Thoracic aorta (tissue), 2 donors: ENCODE data around the gene TPSD1. TPM values are rescaled to one million over a fixed set of nuclear protein-coding genes. Genes with fewer than 3 reads are reported as not detected.

Experiments
- ATAC-seq: fragments of 150-250 bp; one replicate; pipeline ENCODE4 v1.8.0; 2017; ENCODE audit warnings: low read depth; ENCODE audit not compliant: insufficient number of reproducible peaks, low FRiP score
- DNase-seq: peaks from one replicate; pipeline ENCODE4 v3.0.0-alpha.2; 2020; ENCODE audit warnings: low spot score
- H3K27ac ChIP-seq, 2 donors: fragments of 200-600 bp; sonication (generic); 1 replicate in 1 of 2; 2 replicates in 1 of 2; pipeline ENCODE4 v1.5.1; 2016; ENCODE audit warnings: mild to moderate bottlenecking in 2 of 2, moderate library complexity in 2 of 2
- H3K27me3 ChIP-seq: fragments of 200-600 bp; sonication (generic); replicated peaks from 2 replicates; pipeline ENCODE4 v1.6.0; 2016; ENCODE audit warnings: mild to moderate bottlenecking; ENCODE audit not compliant: insufficient read depth
- H3K36me3 ChIP-seq: fragments of 200-600 bp; sonication (generic); one replicate; pipeline ENCODE4 v1.5.1; 2016
- H3K4me1 ChIP-seq, 2 donors: fragments of 200-600 bp; sonication (generic); 1 replicate in 1 of 2; 2 replicates in 1 of 2; pipeline versions ENCODE4 v1.5.1 to v1.6.0; 2016; ENCODE audit warnings: low read depth in 2 of 2, mild to moderate bottlenecking in 1 of 2; ENCODE audit not compliant: control insufficient read depth in 1 of 2
- H3K4me3 ChIP-seq: fragments of 200-600 bp; sonication (generic); 2 replicates; pipeline ENCODE4 v1.5.1; 2016; ENCODE audit warnings: mild to moderate bottlenecking
- H3K9me3 ChIP-seq: fragments of 200-600 bp; sonication (generic); 2 replicates; pipeline ENCODE4 v1.5.1; 2016
- total RNA-seq, 2 donors: library from RNA; depleted of rRNA; stranded (reverse); fragments of >200 nt; gene quantifications; one replicate each; pipeline versions ENCODE4 v1.1.0 to v1.2.3, GENCODE V29; 2016
- TF ChIP-seq, protein P1 (sequence below): fragments of 200-600 bp; sonication (generic); IDR thresholded peaks from one replicate; pipeline ENCODE4 v1.5.1; 2019; ENCODE audit warnings: antibody characterized with exemption

TPSD1 gene
- total RNA-seq, 2 donors from 2014 or later = 3.1 TPM; not detected in 1

DNA sequence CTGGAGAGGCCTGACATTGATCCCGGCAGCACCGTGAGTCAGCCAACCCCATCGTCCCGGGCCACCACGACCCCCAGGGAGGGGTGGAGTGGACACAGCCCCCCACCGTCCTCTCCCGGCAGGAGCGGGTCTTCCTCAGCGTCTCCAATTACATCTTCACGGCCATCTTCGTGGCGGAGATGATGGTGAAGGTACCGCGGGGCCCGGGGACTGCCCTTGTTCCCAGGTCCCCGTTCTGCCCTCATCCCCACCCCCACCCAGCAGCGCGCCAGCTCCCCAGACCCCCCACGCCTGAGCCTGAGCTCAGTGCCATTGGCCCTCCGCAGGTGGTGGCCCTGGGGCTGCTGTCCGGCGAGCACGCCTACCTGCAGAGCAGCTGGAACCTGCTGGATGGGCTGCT, 45.4 kb upstream of the TPSD1 start:
- no peaks in the 10 kb centered on the region for H3K9me3 ChIP-seq
- no peaks in the 10 kb centered on the region for H3K4me1 ChIP-seq
- no peaks in the 10 kb centered on the region for H3K36me3 ChIP-seq
- TF ChIP-seq, protein P1, sequence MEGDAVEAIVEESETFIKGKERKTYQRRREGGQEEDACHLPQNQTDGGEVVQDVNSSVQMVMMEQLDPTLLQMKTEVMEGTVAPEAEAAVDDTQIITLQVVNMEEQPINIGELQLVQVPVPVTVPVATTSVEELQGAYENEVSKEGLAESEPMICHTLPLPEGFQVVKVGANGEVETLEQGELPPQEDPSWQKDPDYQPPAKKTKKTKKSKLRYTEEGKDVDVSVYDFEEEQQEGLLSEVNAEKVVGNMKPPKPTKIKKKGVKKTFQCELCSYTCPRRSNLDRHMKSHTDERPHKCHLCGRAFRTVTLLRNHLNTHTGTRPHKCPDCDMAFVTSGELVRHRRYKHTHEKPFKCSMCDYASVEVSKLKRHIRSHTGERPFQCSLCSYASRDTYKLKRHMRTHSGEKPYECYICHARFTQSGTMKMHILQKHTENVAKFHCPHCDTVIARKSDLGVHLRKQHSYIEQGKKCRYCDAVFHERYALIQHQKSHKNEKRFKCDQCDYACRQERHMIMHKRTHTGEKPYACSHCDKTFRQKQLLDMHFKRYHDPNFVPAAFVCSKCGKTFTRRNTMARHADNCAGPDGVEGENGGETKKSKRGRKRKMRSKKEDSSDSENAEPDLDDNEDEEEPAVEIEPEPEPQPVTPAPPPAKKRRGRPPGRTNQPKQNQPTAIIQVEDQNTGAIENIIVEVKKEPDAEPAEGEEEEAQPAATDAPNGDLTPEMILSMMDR = no peak
- H3K27ac ChIP-seq = no peak overlapping the region
- no peak for ATAC-seq
- no peaks in the 10 kb centered on the region for H3K27me3 ChIP-seq
- no peak overlapping the region for H3K4me3 ChIP-seq
- no peak for DNase-seq

DNA sequence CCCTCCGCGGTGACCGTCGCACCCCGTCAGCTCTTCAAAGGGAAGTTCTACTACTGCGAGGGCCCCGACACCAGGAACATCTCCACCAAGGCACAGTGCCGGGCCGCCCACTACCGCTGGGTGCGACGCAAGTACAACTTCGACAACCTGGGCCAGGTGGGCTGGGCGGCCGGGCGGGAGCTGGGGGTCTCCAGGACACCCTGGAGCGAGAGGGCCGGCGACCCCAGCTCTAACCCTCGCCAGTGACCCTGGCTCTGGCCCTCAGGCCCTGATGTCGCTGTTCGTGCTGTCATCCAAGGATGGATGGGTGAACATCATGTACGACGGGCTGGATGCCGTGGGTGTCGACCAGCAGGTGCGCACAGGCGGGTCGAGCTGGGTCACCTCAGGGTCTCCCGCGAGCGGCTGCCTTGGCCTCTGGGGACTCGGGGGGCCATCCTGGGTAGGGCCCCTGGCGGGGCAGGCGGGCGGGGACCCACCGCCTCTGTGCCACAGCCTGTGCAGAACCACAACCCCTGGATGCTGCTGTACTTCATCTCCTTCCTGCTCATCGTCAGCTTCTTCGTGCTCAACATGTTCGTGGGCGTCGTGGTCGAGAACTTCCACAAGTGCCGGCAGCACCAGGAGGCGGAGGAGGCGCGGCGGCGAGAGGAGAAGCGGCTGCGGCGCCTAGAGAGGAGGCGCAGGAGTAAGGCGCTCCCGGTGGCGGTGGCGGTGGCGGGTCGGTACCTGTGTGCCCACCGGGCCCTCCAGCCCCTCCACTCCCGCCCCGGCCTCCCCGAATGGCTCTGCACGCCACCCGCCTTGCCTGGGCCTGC, 44.2 kb upstream of the TPSD1 start:
- Histone ChIP-seq H3K36me3 (no peaks in the 10 kb centered on the region), H3K4me1 (no peaks in the 10 kb centered on the region), H3K9me3 (no peaks in the 10 kb centered on the region), H3K27me3 (no peaks in the 10 kb centered on the region), H3K4me3 (no peak overlapping the region), H3K27ac (no peak overlapping the region)
- TF ChIP-seq, protein P1 = no peak
- ATAC-seq (no peak), DNase-seq (no peak)

DNA sequence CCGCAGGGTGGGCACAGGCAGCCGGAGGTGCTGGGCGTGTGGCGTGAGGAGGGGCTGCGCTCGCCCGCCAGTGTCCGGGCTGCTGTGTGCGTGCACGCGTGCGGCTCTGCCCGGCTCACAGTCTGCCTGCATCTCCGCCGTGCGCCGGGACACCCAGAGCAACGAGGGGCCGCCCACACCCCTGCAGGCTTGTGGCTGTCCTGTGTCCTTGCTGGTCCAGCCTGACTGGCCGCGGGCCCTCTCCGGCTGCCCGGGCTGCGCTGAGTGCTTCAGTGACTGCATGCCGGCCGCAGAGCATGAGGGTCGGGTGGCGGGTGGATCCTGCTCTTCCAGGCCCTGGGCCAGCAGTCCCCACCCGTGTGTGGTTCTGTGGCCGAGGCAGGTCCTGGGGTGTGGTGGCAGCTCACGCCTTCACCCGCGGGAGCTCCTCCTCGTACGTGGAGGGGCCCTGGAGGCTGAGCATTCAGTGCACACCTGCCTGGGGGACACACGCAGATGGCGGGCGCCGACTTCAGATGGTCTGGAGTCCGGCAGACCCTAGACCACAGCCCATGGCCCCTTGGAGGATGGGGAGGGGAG, 43.2 kb upstream of the TPSD1 start:
- Histone ChIP-seq H3K4me1 (no peaks in the 10 kb centered on the region), H3K27me3 (no peaks in the 10 kb centered on the region), H3K27ac (no peak overlapping the region), H3K36me3 (no peaks in the 10 kb centered on the region), H3K9me3 (no peaks in the 10 kb centered on the region), H3K4me3 (no peak overlapping the region)
- DNase-seq (no peak), ATAC-seq (no peak)
- TF ChIP-seq, protein P1 = no peak

DNA sequence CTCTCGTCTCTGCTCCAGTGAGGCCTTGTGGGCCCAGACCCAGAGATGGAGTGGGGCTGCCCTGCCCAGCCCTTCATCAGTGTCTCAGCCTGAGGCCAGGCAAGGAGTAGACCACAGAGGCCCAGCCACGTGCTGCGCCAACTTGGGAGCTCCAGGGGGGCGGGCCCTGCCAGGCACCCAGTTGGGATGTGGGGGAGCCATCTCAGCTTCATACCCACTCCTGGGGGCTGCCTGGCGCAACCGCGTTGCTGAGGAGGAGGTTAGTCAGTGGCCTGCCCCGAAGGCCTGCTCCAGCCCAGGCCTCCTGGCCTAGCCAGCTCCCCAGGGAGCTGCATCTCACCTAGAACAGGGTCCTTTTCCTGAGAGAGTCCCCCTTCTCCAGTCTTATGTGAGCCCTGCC, 42.6 kb upstream of the TPSD1 start:
- Histone ChIP-seq H3K4me3 (no peak overlapping the region), H3K4me1 (no peaks in the 10 kb centered on the region), H3K27me3 (no peaks in the 10 kb centered on the region), H3K36me3 (no peaks in the 10 kb centered on the region), H3K27ac (no peak overlapping the region), H3K9me3 (no peaks in the 10 kb centered on the region)
- ATAC-seq = no peak
- DNase-seq = no peak
- TF ChIP-seq, protein P1 = no peak

DNA sequence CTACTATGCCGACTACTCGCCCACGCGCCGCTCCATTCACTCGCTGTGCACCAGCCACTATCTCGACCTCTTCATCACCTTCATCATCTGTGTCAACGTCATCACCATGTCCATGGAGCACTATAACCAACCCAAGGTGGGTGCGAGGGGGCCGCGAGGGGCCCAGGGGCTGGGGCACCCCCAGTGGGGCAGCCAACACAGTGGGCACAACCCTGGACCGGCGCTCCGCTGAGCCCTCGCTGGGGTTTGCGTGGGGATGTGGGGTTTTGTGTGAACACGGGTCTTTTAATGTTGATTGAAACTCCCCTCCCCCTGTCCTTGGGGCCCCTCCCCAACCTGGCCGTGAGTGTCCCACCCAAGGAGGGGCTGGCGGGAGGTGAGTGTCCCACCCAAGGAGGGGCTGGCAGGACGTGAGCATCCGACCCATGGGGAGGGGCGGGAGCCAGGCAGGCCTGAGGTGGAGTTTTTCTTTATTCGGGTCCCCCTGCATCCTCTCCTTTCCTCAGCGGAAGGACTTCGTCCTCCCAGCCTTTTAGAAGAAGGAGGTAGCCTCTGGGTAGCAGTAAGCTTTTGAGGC, 42.0 kb upstream of the TPSD1 start:
- no peaks in the 10 kb centered on the region for H3K27me3 ChIP-seq
- no peak overlapping the region for H3K27ac ChIP-seq
- H3K4me1 ChIP-seq = no peaks in the 10 kb centered on the region
- no peak for DNase-seq
- TF ChIP-seq, protein P1 = no peak
- no peaks in the 10 kb centered on the region for H3K36me3 ChIP-seq
- H3K4me3 ChIP-seq = no peak overlapping the region
- no peaks in the 10 kb centered on the region for H3K9me3 ChIP-seq
- ATAC-seq = no peak
